ENCODE results near the gene USP9X. TPM values are rescaled to one million over a fixed set of nuclear protein-coding genes. Genes with fewer than 3 reads are reported as not detected.

The USP9X gene
- total and polyA plus RNA-seq, 2 of the 8 experiments (the other 6 are each of a cell fraction or from before 2014, with no cell fraction given), result 79.2 to 300 TPM

DNA sequence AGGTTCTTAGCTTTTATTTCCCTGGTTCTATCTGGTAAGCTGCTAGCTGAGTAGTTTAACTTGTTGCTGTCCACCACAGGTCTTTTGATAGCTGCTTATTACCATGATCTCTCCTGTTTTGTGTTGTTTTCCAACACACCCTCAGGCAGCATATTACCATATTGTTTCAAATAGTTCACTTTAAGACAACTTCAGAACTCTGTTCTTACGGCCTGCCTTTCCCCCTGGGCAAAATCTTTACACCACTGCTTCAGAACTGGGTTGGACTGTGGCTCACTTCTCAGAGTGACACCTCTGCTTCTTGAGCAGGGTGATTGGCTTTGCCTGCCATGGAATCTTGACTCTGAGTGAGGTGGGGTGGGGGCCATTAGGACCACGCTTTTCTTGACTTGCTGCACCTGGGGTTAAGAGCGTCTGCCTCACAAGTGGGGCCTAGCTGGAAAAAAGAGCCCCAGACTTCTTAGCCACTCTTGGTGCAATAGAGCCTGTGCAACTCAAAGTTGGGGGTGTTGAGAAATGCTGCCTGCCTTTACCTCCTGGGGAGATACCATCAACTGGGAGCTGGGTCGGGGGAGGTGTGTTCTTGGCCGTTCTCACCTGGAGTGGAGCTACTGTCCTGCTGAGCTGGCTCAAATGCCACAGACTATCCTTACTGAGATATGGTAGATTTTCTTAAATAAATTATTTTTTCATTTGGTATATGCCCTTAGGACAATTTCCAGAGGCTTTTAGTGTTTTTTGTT is 23.4 kb downstream of the USP9X start:
- H3K4me2 ChIP-seq (ENCODE audit: insufficient read depth in 1 of 2, low read depth in 2 of 2, low read length in 2 of 2), result peak overlapping the region; percentile 61 to 87
- H3K4ac ChIP-seq (replicated peaks; ENCODE audit: insufficient read length, low read depth, low read length), result no peak overlapping the region
- no peak overlapping the region for H3K56ac ChIP-seq (replicated peaks; ENCODE audit: insufficient read length, low read depth, low read length)
- H3K4me3 ChIP-seq (ENCODE audit: extremely low read depth in 1 of 4, insufficient read depth in 2 of 4, low read depth in 3 of 4, low read length in 4 of 4), result peak overlapping the region in 3 of 4 experiments; percentile 3 to 49 (median 15); a peak in 5 of 8 replicates
- no peaks in the 10 kb centered on the region for H3K79me1 ChIP-seq (ENCODE audit: low read depth, low read length)
- FAIRE-seq (no peak), DNase-seq (ENCODE audit: low read depth in 1 of 2, low spot score in 2 of 2) (no peak)
- H2BK120ac ChIP-seq (replicated peaks; ENCODE audit: low read depth, low read length), result no peak overlapping the region
- peaks cover 42 to 99% of the 10 kb centered on the region in 2 experiments for H3K79me2 ChIP-seq (ENCODE audit: control insufficient read depth in 1 of 2, insufficient read depth in 2 of 2, low read length in 2 of 2)
- peaks cover 0 to 12% (median 0%) of the 10 kb centered on the region in 4 experiments; a peak in 1 of 8 replicates for H3K36me3 ChIP-seq (ENCODE audit: control insufficient read depth in 2 of 4, insufficient read depth in 4 of 4, low read length in 3 of 4)
- H3K9ac ChIP-seq (replicated peaks in 1 of 4; ENCODE audit: extremely low read depth in 1 of 4, low read depth in 3 of 4, low read length in 3 of 4), result no peak overlapping the region
- H4K8ac ChIP-seq (ENCODE audit: extremely low read depth, insufficient read depth, low read length), result no peak overlapping the region
- H4K20me1 ChIP-seq (replicated peaks in 1 of 2; ENCODE audit: control insufficient read depth in 1 of 2, insufficient read depth in 2 of 2, low read length in 2 of 2), result peaks cover 11 to 18% of the 10 kb centered on the region in 2 experiments
- H2BK12ac ChIP-seq (ENCODE audit: low read depth, low read length), result no peak overlapping the region
- H3K27ac ChIP-seq (ENCODE audit: low read depth, low read length), result no peak overlapping the region
- H3K4me1 ChIP-seq (replicated peaks in 1 of 4; ENCODE audit: control insufficient read depth in 3 of 4, insufficient read depth in 4 of 4, low read length in 3 of 4), result peaks cover 0 to 13% (median 5%) of the 10 kb centered on the region in 4 experiments; a peak in 2 of 7 replicates
- H2AFZ ChIP-seq (ENCODE audit: low read length), result no peak overlapping the region
- no peak overlapping the region for H2BK20ac ChIP-seq (ENCODE audit: low read length)
- H2BK5ac ChIP-seq (ENCODE audit: low read depth, low read length), result no peak overlapping the region
- H3K23me2 ChIP-seq (ENCODE audit: low read depth, low read length), result 0 out of 2 replicates have a peak, but pooled peaks cover 1% of the 10 kb centered on the region
- 25% methylated on average over 5 of the region's 5 CpGs; no CpG with 5 or more reads in 1 of the 2 experiments for WGBS, 2 experiments (ENCODE audit: extremely low coverage in 1 of 2, insufficient coverage in 1 of 2, insufficient read length in 1 of 2, insufficient replicate concordance in 2 of 2, low coverage in 1 of 2, low lambda C conversion rate in 2 of 2, missing lambda C conversion rate in 1 of 2)
- CTCF ChIA-PET (ENCODE audit: partially characterized antibody), result interaction anchor here (1.0 to 1.4 kb wide), 2 partner anchors 12 to 392 kb away, joined by 3 read pairs; no protein-coding TSS in a partner anchor
- no peak overlapping the region; the same call in 1 of the 2 replicates for H3K18ac ChIP-seq (ENCODE audit: extremely low read depth, low read length)
- POLR2A ChIA-PET (ENCODE audit: partially characterized antibody), result interaction anchor here (1.1 to 2.6 kb wide), 4 partner anchors 9 to 23 kb away, joined by 3 to 9 read pairs (median 6); partner anchors contain the start of gene USP9X
- H4K5ac ChIP-seq (ENCODE audit: insufficient read length, low read depth, low read length), result no peak overlapping the region
- no peaks in the 10 kb centered on the region for H3K27me3 ChIP-seq (replicated peaks in 1 of 4; ENCODE audit: control insufficient read depth in 3 of 4, extremely low read depth in 1 of 4, insufficient read depth in 3 of 4, low read length in 3 of 4)
- H3K23ac ChIP-seq (ENCODE audit: insufficient read length), result no peak overlapping the region
- H3K14ac ChIP-seq (ENCODE audit: insufficient read length), result no peak overlapping the region
- H2BK15ac ChIP-seq (ENCODE audit: low read length), result no peak overlapping the region
- no peaks in the 10 kb centered on the region for H3K9me3 ChIP-seq (ENCODE audit: insufficient read depth in 2 of 2, low read depth in 1 of 2, low read length in 1 of 2)
- no peak overlapping the region for H4K91ac ChIP-seq (replicated peaks; ENCODE audit: insufficient read length, low read length)
- no peak overlapping the region for H2AK5ac ChIP-seq (ENCODE audit: low read depth, low read length)
- TF ChIP-seq, protein P1, sequence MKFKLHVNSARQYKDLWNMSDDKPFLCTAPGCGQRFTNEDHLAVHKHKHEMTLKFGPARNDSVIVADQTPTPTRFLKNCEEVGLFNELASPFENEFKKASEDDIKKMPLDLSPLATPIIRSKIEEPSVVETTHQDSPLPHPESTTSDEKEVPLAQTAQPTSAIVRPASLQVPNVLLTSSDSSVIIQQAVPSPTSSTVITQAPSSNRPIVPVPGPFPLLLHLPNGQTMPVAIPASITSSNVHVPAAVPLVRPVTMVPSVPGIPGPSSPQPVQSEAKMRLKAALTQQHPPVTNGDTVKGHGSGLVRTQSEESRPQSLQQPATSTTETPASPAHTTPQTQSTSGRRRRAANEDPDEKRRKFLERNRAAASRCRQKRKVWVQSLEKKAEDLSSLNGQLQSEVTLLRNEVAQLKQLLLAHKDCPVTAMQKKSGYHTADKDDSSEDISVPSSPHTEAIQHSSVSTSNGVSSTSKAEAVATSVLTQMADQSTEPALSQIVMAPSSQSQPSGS (IDR thresholded peaks at IDR 0.05; ENCODE audit: low read length), result no peak
- no peak for TF ChIP-seq KDM1A (IDR thresholded peaks at IDR 0.05; ENCODE audit: borderline replicate concordance, low read length)
- no peak for TF ChIP-seq GABPA (IDR thresholded peaks at IDR 0.05; ENCODE audit: borderline replicate concordance, insufficient read depth, low read length)
- TF ChIP-seq CREB1 (IDR thresholded peaks at IDR 0.05), result no peak
- TF ChIP-seq GTF2F1 (IDR thresholded peaks at IDR 0.05; ENCODE audit: borderline replicate concordance, low read depth, low read length), result no peak
- no peak for TF ChIP-seq SP4 (IDR thresholded peaks at IDR 0.05; ENCODE audit: low read length)
- TF ChIP-seq TAF7 (optimal IDR thresholded peaks at IDR 0.05; ENCODE audit: borderline replicate concordance, low read depth, low read length), result no peak
- TF ChIP-seq, protein P2, sequence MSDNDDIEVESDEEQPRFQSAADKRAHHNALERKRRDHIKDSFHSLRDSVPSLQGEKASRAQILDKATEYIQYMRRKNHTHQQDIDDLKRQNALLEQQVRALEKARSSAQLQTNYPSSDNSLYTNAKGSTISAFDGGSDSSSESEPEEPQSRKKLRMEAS (IDR thresholded peaks at IDR 0.05), result no peak
- no peak for TF ChIP-seq KDM5A (IDR thresholded peaks at IDR 0.05; ENCODE audit: low read length)
- no peak for TF ChIP-seq CTBP2 (IDR thresholded peaks at IDR 0.05; ENCODE audit: borderline replicate concordance, insufficient read depth, insufficient read length, low read length)

Data from H1 (cell line).